GM19025 (cell line): ENCODE results near the gene FAM221B.

ENCODE experiments used
- ATAC-seq: cut with Tn5 transposase; IDR thresholded peaks from one replicate; pipeline ENCODE4 v1.9.1; 2021; ENCODE audit warnings: mild to moderate bottlenecking, low read depth, moderate library complexity; ENCODE audit not compliant: unreplicated experiment

FAM221B gene

DNA sequence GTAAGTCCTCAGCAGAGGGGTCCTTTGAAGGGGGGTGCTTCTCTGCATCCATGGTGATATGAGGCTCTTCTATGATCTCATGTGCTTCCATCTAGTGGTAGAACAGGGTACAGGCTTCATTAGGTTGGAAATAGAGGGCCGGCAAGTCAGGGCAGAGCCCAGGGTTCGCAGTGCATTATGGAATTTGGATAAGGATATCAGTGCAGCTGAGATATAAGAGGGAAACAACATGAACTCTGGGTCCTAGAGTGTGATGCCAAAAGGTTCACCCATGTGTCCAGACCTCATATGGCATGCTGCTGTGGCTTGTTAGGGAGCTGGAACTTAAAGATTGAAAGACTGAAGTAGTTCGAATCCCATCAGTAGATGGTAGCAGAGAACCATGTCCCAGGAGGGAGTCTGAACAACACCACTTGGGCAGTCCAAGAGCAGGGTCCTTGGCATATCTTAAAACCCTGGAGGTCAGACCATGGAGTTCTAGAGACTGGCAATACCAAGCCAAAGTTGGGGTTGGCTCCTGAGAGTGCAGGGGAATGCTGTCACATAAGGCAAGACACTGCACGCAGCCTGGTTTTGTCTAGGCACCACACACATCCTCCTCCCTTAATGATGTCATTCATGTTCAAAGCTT lies 2.3 kb downstream of the FAM221B start:
- ATAC-seq = peak; percentile 31

DNA sequence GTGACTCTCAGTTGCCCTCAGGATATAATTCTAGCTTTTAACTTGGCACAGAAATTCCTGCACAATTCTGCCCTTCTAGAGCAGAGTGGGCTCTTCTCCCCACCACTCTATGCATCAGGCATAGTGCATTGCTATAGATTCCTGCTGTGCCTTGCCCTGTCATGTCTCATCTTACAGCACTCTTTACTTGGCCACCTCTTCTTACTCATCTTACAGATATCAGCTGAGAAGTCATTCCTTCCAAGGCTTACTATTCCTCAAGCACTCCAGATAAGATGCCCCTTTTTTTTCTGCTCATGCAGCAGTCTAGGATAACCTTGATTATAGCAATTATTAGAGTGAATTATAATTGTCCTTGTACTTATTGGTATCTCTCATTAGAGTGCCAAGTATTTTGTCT lies 5.6 kb downstream of the FAM221B start:
- ATAC-seq = no peak

GRCh38 chr9:35820076-35820475 lies 8.5 kb downstream of the FAM221B start:
- no peak for ATAC-seq

- ATAC-seq = no peak
These were observed 10.2 kb downstream of the FAM221B start for GRCh38 chr9:35818341-35818740.

DNA sequence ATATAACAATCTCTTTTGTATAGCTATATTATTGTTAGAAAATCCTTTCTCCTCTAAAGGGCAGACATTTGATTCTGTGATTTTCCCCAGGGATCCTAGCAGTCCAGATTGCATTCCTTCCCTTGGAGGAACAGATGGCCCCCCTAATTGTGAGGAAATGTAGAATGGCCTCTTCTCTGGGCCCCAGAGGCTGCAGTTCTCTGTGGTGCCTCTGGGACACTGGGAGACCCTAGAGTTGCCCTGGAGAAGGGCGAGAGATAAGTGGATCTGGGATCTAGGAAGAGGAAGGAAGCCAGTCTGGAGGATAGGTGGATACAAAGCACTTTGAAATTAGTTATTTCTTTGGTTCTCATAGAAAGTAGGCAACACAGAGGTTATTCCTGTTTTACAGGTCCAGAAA lies 11.8 kb downstream of the FAM221B start:
- ATAC-seq = no peak

DNA sequence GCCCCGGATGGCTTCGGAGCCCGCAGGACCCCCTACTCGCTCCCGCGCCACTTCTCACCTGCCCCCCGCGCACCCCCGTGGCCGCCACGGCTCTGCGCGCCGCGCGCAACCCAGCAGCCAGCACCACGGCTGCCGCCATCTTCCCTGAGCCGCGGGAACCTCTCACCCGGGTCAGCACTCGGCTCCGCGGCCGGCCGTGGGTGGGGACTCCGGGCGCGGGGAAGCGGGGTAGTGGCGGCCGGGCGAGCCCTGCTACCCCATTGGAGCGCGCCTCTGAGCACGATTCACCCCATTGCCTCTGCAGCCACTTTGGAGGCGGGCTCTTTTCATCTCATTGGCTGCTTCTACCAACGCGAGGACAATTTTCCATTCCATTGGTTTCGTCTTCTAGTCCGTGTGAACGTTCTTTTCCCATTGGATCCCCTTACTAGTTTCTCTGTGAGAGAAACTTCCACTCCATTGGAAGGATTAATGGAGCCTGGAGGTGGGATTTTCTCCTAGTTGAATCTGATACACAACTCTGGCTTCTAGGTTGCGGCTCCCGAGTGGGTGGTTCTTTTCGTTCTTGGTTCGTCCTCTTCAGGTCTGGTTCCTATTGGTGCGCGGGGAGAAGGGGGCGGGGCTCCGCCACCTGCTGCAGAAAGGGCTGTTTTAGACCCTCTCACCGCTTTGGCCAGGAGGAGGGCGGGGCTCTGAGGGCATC lies 13.5 kb downstream of the FAM221B start, which contains the start of gene HINT2:
HINT2 (minus strand) TSS at position 202 of the 703 bp plus-strand sequence; CDS start at position 139, 63 bp downstream.
- ATAC-seq = peak; percentile 67

DNA sequence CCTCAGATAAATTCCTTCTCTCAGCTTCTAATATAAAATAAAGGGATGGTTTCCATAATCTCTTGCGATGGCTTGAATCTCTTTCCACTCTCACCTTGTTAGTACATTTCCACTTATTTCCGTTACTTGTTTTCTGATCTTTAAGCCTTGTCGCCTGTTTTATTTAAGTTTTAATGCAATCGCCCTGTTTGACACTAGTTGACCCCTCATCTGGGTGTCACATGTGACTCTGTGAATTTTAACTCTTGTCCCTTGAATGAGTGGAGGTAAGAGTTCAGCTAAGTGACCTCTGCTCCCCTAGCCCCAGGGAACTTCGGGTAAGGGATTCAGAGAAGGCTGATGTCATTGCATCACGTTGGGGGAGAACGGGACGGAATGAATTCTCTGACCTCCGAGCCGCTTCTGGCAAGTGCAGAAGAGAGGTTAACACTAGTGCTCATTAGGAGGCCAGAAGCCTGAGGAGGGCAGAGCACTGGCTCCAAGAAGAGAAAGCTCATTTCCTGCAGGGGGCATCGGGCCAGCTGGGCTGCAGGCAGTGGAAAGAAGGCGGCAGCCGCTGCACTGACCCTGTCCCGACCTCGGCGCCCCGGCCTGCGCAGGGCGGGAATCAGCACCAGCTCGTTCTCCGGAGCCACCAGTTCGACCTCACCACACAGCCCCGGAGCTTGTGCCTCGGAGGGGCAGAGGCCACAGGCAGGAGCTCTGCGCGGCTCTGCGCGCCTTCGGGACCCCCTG lies 14.3 kb downstream of the FAM221B start:
- peak; percentile 18 for ATAC-seq

- no peak for ATAC-seq
These were observed 15.0 kb downstream of the FAM221B start for GRCh38 chr9:35813434-35814105.

GRCh38 chr9:35812025-35812602 lies 16.4 kb downstream of the FAM221B start, which contains the start of gene SPAG8:
Gene SPAG8 (minus strand): TSS chr9:35812262. CDS start chr9:35812147, 115 bp downstream.
- peak; percentile 62 for ATAC-seq

- no peak for ATAC-seq
These were observed 17.0 kb downstream of the FAM221B start for GRCh38 chr9:35811381-35812024.

GRCh38 chr9:35810122-35810521 lies 18.4 kb downstream of the FAM221B start:
- no peak for ATAC-seq

DNA sequence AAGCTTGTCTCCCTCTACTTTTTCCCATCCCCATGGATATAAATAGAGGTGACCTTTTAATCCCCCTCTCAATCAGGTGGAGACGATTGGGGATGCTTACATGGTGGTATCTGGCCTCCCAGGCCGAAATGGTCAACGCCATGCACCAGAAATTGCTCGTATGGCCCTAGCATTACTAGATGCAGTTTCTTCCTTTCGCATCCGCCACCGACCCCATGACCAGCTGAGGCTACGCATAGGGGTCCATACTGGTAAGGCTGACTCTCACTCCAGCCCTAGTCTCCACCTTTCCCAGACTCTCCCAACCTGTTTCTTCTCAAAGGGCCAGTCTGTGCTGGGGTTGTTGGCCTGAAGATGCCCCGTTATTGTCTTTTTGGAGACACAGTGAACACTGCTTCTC lies 20.1 kb downstream of the FAM221B start:
- no peak for ATAC-seq

GRCh38 chr9:35806101-35806500 lies 22.4 kb downstream of the FAM221B start:
- no peak for ATAC-seq

GRCh38 chr9:35801328-35802128 lies 27.0 kb downstream of the FAM221B start:
- no peak for ATAC-seq

GRCh38 chr9:35800530-35800929 lies 28.0 kb downstream of the FAM221B start:
- no peak for ATAC-seq

- no peak for ATAC-seq
These were observed 29.7 kb downstream of the FAM221B start for GRCh38 chr9:35798658-35799374.

- no peak for ATAC-seq
These were observed 31.0 kb downstream of the FAM221B start for GRCh38 chr9:35797311-35798109.

DNA sequence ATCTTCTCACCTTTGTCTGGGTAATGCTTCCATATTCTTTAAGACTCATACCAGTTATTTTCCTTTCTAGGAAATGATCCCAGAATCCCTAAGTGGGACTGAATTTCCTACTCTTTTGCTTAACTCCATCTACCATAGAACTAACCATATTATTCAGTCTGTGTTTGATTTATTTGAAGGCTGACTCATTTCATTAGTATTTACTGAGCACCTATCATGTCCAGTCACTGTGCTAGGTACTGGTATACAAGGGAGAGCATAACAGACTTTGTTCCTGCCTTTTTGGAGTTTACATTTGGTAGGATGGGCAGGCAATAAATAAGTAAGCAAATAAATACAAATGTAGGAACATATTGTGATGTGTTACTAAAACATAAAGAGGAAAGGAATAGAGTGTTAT lies 32.8 kb downstream of the FAM221B start:
- no peak for ATAC-seq
